HG02840 (cell line): Measurements from ENCODE around the gene NTN1.
"Not testable (repeated sequence)": the region's sequence is repeated elsewhere in the genome, so short reads cannot be mapped to it uniquely, and the experiment has no call there.

Experiments used
- ATAC-seq: cut with Tn5 transposase; IDR thresholded peaks from one replicate; pipeline ENCODE4 v1.9.1; 2021; ENCODE audit warnings: mild to moderate bottlenecking, moderate library complexity, moderate number of reproducible peaks; ENCODE audit not compliant: unreplicated experiment, low FRiP score

Gene NTN1

DNA sequence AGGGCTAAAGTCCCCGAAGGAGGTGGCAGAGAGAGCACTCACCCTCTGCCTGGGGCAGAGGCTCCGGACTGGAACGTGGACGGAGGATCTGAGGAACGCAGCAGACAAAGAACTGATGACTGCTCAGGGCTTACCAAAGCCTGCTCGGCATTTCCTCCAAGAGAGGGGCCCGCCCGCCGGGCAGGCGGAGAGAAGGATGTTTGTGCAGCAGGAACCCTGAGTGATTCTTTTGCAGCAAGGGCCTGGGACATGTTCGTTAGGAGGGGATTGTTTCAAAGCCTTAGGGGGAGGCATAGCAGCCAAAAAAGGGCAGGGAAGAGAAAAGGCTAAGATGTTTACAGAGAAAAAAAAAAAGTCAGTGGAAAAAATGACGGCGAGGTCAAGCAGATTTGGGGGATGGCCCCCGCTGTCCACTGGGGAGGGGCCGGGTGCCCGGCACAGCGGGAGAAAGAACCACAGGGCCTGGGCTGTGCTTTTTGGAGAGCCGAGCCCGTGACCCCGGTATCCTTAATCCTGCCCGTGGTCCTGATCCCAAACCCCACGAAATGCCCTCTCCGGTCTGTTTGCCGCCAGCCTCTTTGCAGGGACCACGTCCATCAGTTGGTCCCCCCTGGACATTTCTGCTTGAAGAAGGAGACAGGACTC, 129.3 kb downstream of the NTN1 start:
- no peak for ATAC-seq

DNA sequence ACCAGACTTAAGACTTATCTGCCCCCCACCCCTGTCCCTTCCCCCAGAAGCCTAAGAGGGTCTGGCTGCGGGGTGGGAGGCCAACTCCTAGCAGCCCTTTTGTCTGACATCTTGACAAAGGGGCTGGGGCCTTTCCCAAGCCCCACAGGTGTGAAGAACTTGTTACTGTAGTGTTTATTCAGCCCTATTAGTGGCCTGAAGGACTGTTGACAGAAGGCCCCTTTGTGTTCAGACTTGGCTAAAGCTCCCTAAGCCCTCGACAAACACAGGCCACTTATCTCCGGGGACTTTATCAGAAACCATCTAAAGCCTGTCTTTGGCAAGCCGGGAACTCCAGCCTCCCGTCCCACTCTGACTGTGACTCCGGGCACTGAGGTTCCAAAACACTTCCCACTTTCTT, 129.8 kb downstream of the NTN1 start:
- no peak for ATAC-seq

DNA sequence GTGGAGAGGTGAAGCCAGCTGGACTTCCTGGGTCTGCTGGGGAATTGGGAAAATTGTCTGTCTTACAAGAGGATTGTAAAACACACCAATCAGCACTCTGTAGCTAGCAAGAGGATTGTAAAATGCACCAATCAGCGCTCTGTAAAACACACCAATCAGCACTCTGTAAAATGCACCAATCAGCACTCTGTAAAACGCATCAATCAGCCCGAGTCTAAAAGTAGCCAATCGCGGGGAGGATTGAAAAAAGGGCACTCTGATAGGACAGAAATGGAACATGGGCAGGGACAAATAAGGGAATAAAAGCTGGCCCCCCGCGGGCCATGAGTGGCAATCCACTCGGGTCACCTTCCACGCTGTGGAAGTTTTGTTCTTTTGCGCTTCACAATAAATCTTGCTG, 130.4 kb downstream of the NTN1 start:
- not testable (repeated sequence) for ATAC-seq

DNA sequence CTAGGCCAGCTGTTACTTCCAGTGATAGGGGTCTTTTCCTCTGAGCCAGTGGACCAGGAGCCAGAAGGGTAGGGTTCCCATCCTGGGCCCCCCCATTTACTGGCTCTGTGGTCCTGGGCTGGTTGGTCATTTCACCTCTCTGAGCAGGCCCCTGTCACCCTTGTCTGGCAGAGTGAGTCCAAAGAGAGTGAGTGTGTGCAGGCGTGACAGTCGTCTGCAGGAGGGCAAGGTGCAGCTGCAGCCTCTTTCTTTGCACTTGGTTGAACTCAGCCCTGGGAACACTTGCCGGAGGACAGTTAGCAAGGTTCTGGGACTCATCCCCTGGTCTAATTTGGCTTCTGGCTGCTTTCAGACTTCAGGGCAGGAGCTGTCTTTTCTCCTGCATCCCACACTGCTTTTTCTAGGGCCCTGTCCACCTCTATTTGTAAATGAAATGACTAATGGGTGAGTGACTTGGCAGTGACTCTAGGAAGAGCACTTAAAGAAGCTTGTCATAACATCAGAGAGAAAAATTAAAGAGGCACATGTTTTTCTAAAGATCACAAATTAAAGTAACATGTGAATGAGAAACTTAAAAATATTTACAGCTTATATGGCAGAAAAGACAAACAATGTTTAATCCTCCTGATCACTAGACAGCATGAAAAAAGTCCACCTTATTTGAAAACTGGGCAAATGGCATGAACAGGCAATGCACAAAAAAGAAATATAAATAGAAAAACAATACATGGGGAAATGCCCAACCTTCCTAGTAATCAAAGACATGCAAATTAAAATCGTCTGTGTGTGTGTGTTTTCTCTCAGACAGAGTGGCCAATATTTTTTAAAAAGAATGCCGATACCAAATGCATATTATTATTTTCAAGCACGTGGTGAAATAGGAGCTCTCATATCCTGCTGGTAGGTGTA, 137.5 kb downstream of the NTN1 start:
- no peak for ATAC-seq

DNA sequence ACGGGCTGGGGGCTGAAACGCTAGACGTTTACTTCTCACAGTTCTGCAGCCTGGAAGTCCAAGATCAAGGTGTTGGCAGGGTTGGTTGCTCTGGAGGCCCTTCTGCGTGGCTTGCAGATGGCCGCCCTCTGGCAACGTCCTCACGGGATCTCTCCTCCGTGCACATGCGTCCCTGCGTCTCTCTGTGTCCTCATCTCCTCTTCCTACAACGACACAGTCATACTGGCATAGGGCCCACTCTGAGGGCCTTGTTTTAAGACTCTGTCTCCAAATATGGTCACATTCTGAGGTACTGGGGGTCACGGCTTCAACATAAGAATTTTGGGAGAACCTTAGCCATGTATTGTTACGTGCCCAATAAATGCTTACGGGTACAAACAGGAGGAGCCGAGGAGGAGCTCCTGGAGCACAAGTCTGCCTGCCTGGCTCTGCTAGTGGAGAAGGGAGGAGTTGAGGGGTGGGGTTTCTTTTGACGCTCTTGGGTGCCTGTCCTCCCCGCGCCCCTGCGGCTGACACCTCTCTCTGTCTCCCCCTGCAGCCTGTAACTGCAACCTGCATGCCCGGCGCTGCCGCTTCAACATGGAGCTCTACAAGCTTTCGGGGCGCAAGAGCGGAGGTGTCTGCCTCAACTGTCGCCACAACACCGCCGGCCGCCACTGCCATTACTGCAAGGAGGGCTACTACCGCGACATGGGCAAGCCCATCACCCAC, 141.1 kb downstream of the NTN1 start:
- ATAC-seq: no peak

DNA sequence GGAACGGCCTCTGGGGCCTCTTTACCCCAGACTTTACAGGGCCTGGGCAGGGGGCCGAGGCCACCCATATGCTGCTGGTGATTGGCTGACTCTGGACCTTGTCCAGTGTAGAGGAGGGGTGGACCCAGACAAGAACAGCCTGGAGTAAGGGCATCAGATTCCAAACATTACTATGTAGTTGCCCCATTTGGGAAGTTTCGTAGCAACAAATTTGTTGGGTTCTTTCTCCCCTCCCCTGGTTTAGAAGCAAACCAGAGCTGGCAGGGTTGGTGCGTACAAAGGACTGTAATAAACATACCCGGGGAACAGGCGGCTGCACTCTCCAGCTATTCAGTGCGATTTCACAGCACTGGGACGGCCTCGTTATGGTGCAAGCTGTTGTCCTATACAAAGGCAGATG, 145.5 kb downstream of the NTN1 start:
- no peak for ATAC-seq

DNA sequence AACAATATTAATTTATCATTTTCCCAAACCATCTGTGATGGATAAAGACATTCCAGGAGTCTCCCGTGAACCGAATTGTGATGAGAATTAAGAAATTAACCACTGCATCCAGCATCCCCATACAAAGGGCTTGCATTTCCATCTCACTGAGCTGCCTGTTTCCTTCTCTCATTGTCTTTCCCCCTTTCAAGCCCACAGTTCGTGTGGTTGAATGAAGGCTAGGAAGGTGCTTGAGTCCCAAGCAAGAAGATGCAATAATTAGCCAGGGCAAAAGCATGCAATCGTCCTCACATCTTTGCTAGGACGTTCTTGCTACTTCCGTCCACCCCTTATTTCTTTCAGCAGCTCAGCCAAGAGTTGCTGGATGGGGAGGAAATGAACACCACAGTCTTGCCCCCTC, 146.1 kb downstream of the NTN1 start:
- ATAC-seq: no peak

DNA sequence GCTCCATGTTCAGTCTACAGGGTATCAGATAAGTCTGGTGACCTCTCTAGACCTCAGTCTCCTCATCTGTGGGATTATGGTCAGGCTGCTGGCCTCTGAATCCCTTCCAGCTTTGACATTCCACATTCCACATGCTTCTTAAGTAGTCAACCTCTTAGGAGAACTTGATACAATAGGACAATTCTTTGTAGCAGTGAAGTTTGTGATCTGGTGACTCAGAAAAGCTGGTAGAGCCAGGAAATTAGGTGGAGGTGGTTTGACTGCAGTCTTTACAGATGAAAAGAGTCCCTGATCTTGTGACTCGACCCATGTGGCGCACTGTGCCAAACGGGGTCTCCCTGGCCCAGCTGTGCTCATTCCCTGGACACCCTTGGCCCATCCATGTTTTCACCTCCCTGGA, 147.8 kb downstream of the NTN1 start:
- ATAC-seq: no peak

DNA sequence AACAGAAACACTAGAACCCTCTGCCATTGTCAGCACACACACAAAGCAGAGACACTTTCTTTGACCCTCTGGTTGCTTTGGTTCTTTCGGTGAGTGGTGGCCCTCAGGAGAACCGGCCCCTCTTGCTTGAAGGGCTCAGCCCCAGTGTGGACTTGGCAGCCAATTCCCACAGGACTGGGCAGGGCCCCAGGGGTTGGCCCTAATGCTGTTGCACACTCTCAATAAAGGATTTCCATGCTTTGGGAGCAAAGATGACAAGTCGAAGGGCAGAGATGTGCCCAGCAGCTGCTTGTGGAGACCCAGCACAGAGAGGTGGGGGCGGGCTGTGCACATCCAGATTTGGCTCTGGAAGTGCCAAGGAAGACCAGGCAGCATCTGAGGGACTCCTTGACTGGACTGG, 149.0 kb downstream of the NTN1 start:
- ATAC-seq: no peak

DNA sequence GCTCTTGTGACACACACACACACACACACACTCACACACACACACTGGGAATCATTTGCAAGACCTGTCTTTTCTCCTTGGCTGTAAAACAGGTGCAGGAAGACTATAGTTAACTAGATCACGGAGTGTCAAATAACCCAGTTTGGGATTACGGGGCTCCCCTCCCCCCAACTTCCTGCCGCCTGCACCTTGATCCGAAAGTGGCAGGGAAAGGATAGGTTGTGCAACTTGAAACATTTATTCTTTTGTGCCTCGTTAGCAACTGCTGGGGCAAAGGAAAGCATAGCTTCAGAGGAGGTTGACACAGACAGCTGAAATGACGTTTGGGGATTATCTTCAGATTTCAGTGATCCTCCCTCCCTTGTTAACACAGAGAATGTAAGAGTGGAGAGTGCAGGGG, 149.5 kb downstream of the NTN1 start:
- no peak for ATAC-seq

DNA sequence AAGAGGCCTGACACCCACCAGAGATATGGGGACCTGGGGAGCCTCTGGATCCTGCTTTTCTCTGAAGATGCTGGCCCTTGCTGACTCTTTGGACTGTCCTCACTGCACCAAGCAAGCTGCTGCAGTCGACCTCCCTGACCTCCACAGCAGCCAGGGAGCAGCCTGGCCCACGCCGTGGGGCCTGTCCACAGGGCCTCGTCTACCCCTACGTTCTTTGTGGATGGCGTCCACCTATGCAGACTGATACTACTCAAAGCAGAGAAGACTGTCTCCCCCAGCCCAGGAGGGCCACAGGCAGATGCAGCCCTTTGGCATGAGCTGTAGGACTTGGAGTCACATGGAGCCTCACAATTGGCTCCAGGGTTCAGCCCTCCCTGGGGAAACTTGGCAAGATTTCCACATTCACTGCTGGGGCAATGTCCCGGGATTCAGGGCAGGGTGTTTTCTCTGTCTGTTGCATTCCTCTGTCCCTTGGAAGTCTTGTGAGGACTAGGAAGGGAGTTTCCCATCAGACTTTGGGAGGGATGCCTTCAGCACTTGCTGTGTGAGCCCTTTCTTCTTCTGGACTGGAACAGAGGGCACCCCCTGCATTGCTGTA, 152.2 kb downstream of the NTN1 start:
- ATAC-seq: no peak

DNA sequence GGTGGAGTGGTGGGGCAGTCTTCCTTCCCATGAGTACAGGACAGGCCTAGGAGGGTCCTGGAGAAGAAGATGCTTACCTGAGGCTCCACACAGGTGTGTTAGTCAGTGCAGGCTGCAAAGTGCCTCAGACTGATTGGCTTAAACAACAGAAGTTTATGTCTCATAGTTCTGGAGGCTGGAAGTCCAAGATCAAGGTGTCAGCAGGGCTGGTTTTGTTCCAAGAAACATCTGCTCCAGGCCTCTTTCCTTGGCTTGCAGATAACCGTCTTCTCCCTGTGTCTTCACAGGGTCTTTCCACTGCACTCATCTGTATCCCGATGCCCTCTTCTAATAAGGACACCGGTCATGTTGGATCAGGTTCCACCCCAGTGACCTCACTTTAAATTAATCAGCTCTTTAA, 153.0 kb downstream of the NTN1 start:
- ATAC-seq: no peak

DNA sequence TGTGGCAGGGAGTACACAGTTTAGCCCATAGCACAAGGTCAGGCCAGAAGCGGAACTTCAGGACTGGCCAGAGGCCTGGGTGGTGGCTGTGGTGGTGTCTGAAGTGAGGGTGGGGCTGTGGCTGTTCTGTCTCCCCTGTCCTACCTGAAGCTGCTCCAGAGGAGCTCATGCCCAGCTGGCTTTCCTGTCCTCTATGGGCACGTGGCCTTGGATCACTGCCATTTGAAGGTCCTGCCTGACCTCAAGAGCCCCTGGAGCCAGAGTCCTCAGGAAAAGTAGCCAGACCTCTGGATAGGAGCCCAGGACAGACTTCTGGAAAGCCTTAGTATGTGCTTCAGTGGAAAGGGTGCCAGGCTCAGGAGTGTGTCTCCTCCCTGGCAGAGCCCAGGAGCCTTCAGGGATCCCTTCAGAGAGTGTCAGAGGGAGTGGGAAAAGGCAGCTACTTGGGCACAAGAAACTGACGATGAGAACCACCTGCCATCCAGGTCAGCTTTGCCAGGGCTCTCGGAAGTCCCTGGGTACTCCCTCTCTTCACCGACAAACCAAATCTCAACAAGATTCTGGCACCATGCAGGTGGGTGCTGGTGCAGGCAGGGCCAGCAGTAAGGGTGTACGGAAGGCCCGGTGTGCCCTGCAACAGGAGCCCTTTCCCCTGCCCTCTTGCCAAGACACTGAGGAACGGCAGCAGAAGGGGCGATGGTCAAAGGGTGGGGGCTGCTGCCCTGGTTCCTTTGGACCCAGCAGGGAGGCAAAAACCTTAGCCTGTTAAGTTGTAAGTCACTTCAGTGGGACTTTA, 153.7 kb downstream of the NTN1 start:
- no peak for ATAC-seq

DNA sequence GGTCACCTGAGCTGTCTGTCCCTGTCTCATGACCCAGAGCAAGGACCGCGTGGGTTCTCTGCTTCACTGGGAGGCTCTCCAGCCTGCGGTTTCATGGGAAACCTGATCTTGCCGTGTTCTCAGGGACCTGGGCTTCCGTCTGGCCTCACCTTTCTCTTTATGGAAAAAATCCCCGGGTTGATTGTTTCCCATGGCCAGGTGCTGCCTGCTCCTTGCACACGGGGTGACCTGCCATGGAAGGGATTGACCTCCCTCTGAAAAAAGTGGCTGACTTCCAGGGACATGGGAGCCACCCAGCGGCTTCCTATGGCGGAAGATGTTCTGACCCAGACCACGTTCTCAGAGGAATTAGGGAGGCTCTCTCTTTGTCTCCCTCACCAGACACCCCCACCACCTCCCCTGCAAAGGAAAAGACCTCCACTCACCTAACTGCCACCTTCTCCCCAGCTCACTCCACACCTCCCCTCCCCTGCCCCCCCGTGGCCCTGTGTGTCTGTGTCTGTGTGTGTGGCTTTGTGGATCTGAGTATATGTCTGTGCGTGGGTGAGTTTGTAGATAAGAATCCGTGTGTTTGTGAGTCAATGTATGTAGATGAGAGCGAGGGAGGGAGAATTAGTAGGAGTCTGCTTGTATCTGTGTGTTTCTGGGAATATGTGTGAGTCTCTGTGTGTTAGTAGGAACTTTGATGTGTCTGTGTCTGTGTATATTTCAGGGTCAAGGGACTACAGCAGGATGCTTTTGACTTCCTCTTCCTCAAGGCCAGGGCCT, 154.6 kb downstream of the NTN1 start:
- no peak for ATAC-seq

DNA sequence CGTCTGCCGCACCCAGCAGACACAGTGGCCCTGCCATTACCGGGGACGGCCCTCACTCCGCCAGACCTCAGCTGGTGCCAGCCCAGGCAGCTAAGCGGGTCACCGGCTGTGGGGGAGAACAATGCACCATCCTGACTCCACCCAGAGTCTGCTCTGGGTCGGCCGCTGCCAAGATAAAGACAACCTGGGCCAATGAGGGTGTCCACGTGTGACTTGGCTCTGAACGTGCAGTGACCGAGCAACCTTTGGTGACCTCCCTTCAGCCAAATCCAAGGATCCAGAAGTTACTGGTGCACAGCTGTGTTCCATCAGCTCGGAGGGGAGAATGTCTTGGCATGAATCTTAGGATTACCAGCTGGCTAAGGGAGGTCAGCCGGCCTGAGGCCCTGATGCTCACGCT, 155.9 kb downstream of the NTN1 start:
- ATAC-seq: no peak

DNA sequence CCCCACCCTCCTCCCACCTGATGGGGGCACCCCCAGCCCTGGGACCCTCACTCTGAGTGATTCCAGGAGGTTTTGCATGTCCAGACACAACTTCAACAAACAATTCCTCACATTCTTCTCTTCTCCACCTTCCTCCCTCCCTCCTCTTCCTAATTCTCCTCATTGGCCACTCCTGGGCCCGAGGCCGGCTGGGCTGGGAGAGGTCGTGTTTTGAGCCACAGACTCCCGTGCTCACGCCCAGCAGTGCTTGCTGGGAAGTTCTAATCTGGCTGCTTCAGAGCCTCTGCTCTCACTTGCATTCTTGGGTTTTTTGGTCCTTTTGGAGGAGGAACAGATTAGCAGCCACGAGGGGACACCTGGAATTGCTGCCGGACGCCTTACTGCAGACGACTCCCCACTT, 157.0 kb downstream of the NTN1 start:
- no peak for ATAC-seq

DNA sequence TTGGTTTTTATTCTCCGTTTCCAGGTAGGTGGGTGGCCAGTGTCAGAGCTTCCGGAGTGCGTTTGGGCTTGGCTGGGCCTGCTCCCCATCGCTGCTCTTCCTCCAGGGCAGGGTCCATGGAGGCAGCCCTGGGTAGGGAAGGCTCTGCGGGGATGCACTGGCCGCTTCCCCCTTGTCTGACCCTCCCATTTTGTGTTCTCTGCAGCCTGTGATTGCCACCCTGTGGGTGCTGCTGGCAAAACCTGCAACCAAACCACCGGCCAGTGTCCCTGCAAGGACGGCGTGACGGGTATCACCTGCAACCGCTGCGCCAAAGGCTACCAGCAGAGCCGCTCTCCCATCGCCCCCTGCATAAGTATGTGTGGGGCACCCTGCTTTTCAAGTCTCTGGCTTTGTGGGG, 158.3 kb downstream of the NTN1 start:
- ATAC-seq: no peak

DNA sequence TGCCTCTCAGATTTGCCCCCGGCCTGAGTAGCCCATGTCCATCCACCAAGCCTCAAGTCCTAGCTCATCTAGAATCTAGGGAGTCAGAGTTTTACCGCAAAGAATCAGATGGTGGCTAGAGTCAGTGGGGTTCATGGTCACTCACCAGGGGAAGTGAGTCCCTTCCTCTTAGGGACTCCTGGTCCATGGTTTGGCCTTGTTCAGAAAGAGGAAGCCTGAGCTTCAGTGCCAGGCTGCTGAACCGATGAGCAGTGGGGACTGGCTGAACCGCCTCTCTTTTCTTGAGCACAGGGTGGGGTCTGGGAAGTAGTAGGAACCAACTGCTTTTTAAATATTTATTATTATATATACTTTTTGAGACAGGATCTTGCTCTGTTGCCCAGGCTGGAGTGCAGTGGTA, 160.3 kb downstream of the NTN1 start:
- no peak for ATAC-seq

DNA sequence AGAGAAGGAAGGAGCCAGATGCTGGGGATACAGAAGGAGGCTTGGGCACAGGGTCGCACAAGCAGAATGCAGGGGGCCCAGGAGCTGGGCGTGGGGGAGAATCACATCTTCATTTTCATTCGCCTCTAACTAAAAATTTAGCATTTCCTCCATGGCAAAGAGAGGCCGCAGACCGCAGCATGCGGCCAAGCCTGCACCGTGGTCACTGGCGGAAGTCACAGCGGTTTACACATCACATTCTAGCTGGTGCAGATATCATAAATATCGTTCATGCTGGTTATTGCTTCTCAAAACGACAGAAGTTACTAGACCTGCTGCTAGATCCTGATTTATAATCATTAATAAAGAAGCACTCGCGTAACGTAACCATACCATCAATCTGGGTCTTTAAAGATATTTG, 162.0 kb downstream of the NTN1 start:
- no peak for ATAC-seq

DNA sequence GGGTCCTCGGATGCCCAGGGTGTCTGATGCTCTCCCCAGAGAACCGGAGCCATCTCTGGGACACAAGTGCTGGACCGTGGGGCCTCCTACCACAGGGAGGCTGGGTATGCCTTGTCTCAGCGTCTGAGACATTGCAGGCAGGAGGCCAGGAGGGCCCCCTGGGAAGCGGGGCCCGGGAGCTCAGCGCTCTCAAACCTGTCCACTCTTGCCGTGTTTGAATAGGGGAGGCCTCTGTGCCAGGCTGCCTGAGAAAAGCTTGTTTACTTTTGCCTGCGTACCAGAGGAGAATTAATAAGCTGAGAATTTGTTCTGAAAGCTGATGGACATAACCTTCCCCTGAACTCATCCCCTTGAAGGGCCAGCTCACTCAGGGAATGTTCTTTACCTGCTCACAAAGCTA, 163.8 kb downstream of the NTN1 start:
- no peak for ATAC-seq
